SK-N-SH treated with all-trans-retinoic acid at 6 μM for 48 hours (cell line): ENCODE results near the gene INPP4B.

Source experiments
- ATAC-seq: fragments of 200-7000 bp; cut with Tn5 transposase; 3 replicates; pipeline ENCODE4 v1.9.1; 2020; ENCODE audit warnings: mild to moderate bottlenecking, moderate library complexity
- ARNTL ChIP-seq: fragments of 450-650 bp; formaldehyde crosslinking; IDR thresholded peaks from 2 replicates; pipeline ENCODE4 v1.5.0; 2020; ENCODE audit warnings: low read depth, mild to moderate bottlenecking, moderate library complexity, borderline replicate concordance
- CSDC2 ChIP-seq: fragments of 250-450 bp; sonication (Bioruptor Pico); IDR thresholded peaks from 2 replicates; pipeline ENCODE4 v1.5.0; 2020; ENCODE audit warnings: mild to moderate bottlenecking, moderate library complexity
- ESRRG ChIP-seq: fragments of 250-450 bp; sonication (Bioruptor Pico); IDR thresholded peaks from 2 replicates; pipeline ENCODE4 v1.6.1; 2021; ENCODE audit warnings: mild to moderate bottlenecking
- GLIS3 ChIP-seq: fragments of 250-450 bp; sonication (Bioruptor Pico); IDR thresholded peaks from 2 replicates; pipeline ENCODE4 v1.5.0; 2020; ENCODE audit warnings: mild to moderate bottlenecking, moderate library complexity
- ISL1 ChIP-seq: fragments of 250-450 bp; sonication (Bioruptor Pico); IDR thresholded peaks from 2 replicates; pipeline ENCODE4 v2.1.2; 2022; ENCODE audit warnings: mild to moderate bottlenecking, moderate library complexity
- OSR1 ChIP-seq: fragments of 250-450 bp; sonication (Bioruptor Pico); IDR thresholded peaks from 2 replicates; pipeline ENCODE4 v1.8.0; 2022; ENCODE audit warnings: moderate library complexity, mild to moderate bottlenecking, inconsistent platforms
- PPARA ChIP-seq: fragments of 250-450 bp; sonication (Bioruptor Pico); IDR thresholded peaks from 2 replicates; pipeline ENCODE4 v1.5.0; 2020; ENCODE audit warnings: mild to moderate bottlenecking, borderline replicate concordance
- RARB ChIP-seq: fragments of 250-450 bp; sonication (Bioruptor Pico); IDR thresholded peaks from 2 replicates; pipeline ENCODE4 v1.8.0; 2021; ENCODE audit warnings: mild to moderate bottlenecking, moderate library complexity
- SNAI2 ChIP-seq: fragments of 250-450 bp; sonication (Bioruptor Pico); IDR thresholded peaks from 2 replicates; pipeline ENCODE4 v1.5.0; 2020; ENCODE audit warnings: mild to moderate bottlenecking, moderate library complexity
- TCF4 ChIP-seq: fragments of 250-450 bp; sonication (Bioruptor Pico); IDR thresholded peaks from 2 replicates; pipeline ENCODE4 v1.8.0; 2021; ENCODE audit warnings: mild to moderate bottlenecking, moderate library complexity, borderline replicate concordance
- TOX ChIP-seq: fragments of 250-450 bp; sonication (Bioruptor Pico); IDR thresholded peaks from 2 replicates; pipeline ENCODE4 v1.8.0; 2021; ENCODE audit warnings: mild to moderate bottlenecking, moderate library complexity, borderline replicate concordance
- ZFP3 ChIP-seq: fragments of 250-450 bp; sonication (Bioruptor Pico); IDR thresholded peaks from 2 replicates; pipeline ENCODE4 v1.5.0; 2020; ENCODE audit warnings: mild to moderate bottlenecking, moderate library complexity
- ZFP30 ChIP-seq: fragments of 450-650 bp; formaldehyde crosslinking; IDR thresholded peaks from 2 replicates; pipeline ENCODE4 v1.5.0; 2022; ENCODE audit warnings: mild to moderate bottlenecking, moderate library complexity
- ZNF565 ChIP-seq: fragments of 450-650 bp; formaldehyde crosslinking; conservative IDR thresholded peaks from 2 replicates; pipeline ENCODE4 v1.5.0; 2020; ENCODE audit warnings: low read depth, mild to moderate bottlenecking, moderate library complexity
- ZNF70 ChIP-seq: fragments of 450-650 bp; formaldehyde crosslinking; IDR thresholded peaks from 2 replicates; pipeline ENCODE4 v1.5.0; 2020; ENCODE audit warnings: mild to moderate bottlenecking, moderate library complexity
- ZNF8 ChIP-seq: fragments of 450-650 bp; formaldehyde crosslinking; IDR thresholded peaks from 2 replicates; pipeline ENCODE4 v1.5.0; 2020; ENCODE audit warnings: mild to moderate bottlenecking, moderate library complexity
- TF ChIP-seq, protein P1 (sequence below): fragments of 250-450 bp; sonication (Bioruptor Pico); IDR thresholded peaks from 2 replicates; pipeline ENCODE4 v1.8.0; 2020; ENCODE audit warnings: mild to moderate bottlenecking, moderate library complexity, borderline replicate concordance
- TF ChIP-seq, protein P2 (sequence below): fragments of 250-450 bp; sonication (Bioruptor Pico); IDR thresholded peaks from 2 replicates; pipeline ENCODE4 v1.5.0; 2020; ENCODE audit warnings: mild to moderate bottlenecking, moderate library complexity
- TF ChIP-seq, protein P3 (sequence below): fragments of 250-450 bp; sonication (Bioruptor Pico); IDR thresholded peaks from 2 replicates; pipeline ENCODE4 v1.8.0; 2021; ENCODE audit warnings: low read depth, mild to moderate bottlenecking, moderate library complexity, borderline replicate concordance
- TF ChIP-seq, protein P4 (sequence below): fragments of 250-450 bp; sonication (Bioruptor Pico); IDR thresholded peaks from 2 replicates; pipeline ENCODE4 v1.5.1; 2020; ENCODE audit warnings: low read depth, mild to moderate bottlenecking, moderate library complexity
- TF ChIP-seq, protein P5 (sequence below): fragments of 250-450 bp; sonication (Bioruptor Pico); IDR thresholded peaks from 2 replicates; pipeline ENCODE4 v1.5.1; 2021; ENCODE audit warnings: mild to moderate bottlenecking, moderate library complexity

Gene INPP4B

DNA sequence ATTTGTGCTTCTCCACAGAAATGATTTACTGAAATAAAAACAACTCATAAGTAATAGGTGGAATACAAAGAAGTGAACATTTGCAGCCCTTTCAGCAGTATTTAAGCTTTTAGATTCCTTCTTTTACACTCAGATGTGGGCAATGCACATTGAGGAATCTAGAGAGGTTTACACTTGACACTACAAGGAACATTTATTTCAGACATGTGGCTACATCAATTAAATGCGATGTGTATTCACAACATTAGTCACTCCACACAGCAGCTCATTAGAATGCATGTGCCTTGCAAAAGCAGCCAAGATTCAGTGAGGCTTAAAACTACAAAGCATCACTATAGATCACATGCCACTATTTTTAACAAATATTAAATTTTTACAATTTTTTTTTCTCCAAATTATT is 480.7 kb downstream of the INPP4B start (continued):
- TF ChIP-seq, protein P1, sequence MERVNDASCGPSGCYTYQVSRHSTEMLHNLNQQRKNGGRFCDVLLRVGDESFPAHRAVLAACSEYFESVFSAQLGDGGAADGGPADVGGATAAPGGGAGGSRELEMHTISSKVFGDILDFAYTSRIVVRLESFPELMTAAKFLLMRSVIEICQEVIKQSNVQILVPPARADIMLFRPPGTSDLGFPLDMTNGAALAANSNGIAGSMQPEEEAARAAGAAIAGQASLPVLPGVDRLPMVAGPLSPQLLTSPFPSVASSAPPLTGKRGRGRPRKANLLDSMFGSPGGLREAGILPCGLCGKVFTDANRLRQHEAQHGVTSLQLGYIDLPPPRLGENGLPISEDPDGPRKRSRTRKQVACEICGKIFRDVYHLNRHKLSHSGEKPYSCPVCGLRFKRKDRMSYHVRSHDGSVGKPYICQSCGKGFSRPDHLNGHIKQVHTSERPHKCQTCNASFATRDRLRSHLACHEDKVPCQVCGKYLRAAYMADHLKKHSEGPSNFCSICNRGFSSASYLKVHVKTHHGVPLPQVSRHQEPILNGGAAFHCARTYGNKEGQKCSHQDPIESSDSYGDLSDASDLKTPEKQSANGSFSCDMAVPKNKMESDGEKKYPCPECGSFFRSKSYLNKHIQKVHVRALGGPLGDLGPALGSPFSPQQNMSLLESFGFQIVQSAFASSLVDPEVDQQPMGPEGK (CRISPR knock-in tag): no peak
- TF ChIP-seq ARNTL (no peak), CSDC2 (no peak), ZNF565 (CRISPR knock-in tag) (no peak), PPARA (CRISPR knock-in tag) (no peak), ISL1 (CRISPR knock-in tag) (no peak), ESRRG (no peak), ZFP3 (CRISPR knock-in tag) (no peak), TCF4 (no peak)

DNA sequence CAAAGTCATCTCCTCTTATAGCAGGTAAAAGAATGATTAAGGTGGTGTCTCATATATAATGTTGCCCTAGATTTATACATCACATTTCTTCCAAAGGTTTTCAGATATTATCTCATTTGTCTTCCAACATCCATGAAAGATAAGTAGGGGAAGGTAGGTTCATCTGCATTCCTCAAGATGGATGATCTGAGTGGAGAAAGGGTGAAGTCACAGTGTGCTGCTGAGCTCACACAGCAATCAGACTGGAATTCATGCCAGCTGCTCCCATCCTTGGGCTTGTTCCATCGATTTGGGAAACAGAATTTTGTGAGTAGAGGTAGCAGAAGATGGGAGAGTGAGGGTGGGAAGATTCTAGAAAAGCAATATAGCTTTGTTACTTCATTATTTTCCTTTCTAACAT is 482.4 kb downstream of the INPP4B start:
- no peak for ATAC-seq
- TF ChIP-seq, protein P2, sequence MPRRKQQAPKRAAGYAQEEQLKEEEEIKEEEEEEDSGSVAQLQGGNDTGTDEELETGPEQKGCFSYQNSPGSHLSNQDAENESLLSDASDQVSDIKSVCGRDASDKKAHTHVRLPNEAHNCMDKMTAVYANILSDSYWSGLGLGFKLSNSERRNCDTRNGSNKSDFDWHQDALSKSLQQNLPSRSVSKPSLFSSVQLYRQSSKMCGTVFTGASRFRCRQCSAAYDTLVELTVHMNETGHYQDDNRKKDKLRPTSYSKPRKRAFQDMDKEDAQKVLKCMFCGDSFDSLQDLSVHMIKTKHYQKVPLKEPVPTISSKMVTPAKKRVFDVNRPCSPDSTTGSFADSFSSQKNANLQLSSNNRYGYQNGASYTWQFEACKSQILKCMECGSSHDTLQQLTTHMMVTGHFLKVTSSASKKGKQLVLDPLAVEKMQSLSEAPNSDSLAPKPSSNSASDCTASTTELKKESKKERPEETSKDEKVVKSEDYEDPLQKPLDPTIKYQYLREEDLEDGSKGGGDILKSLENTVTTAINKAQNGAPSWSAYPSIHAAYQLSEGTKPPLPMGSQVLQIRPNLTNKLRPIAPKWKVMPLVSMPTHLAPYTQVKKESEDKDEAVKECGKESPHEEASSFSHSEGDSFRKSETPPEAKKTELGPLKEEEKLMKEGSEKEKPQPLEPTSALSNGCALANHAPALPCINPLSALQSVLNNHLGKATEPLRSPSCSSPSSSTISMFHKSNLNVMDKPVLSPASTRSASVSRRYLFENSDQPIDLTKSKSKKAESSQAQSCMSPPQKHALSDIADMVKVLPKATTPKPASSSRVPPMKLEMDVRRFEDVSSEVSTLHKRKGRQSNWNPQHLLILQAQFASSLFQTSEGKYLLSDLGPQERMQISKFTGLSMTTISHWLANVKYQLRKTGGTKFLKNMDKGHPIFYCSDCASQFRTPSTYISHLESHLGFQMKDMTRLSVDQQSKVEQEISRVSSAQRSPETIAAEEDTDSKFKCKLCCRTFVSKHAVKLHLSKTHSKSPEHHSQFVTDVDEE (CRISPR knock-in tag): no peak
- TF ChIP-seq ZNF565 (CRISPR knock-in tag) (no peak), SNAI2 (no peak), ISL1 (CRISPR knock-in tag) (no peak), PPARA (CRISPR knock-in tag) (no peak), ARNTL (no peak), ZNF8 (CRISPR knock-in tag) (no peak), TOX (CRISPR knock-in tag) (no peak), OSR1 (CRISPR knock-in tag) (no peak), TCF4 (no peak)
- TF ChIP-seq, protein P3, sequence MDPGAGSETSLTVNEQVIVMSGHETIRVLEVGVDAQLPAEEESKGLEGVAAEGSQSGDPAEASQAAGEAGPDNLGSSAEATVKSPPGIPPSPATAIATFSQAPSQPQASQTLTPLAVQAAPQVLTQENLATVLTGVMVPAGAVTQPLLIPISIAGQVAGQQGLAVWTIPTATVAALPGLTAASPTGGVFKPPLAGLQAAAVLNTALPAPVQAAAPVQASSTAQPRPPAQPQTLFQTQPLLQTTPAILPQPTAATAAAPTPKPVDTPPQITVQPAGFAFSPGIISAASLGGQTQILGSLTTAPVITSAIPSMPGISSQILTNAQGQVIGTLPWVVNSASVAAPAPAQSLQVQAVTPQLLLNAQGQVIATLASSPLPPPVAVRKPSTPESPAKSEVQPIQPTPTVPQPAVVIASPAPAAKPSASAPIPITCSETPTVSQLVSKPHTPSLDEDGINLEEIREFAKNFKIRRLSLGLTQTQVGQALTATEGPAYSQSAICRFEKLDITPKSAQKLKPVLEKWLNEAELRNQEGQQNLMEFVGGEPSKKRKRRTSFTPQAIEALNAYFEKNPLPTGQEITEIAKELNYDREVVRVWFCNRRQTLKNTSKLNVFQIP: no peak
- TF ChIP-seq, protein P4, sequence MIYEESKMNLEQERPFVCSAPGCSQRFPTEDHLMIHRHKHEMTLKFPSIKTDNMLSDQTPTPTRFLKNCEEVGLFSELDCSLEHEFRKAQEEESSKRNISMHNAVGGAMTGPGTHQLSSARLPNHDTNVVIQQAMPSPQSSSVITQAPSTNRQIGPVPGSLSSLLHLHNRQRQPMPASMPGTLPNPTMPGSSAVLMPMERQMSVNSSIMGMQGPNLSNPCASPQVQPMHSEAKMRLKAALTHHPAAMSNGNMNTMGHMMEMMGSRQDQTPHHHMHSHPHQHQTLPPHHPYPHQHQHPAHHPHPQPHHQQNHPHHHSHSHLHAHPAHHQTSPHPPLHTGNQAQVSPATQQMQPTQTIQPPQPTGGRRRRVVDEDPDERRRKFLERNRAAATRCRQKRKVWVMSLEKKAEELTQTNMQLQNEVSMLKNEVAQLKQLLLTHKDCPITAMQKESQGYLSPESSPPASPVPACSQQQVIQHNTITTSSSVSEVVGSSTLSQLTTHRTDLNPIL (CRISPR knock-in tag): no peak
- TF ChIP-seq, protein P5, sequence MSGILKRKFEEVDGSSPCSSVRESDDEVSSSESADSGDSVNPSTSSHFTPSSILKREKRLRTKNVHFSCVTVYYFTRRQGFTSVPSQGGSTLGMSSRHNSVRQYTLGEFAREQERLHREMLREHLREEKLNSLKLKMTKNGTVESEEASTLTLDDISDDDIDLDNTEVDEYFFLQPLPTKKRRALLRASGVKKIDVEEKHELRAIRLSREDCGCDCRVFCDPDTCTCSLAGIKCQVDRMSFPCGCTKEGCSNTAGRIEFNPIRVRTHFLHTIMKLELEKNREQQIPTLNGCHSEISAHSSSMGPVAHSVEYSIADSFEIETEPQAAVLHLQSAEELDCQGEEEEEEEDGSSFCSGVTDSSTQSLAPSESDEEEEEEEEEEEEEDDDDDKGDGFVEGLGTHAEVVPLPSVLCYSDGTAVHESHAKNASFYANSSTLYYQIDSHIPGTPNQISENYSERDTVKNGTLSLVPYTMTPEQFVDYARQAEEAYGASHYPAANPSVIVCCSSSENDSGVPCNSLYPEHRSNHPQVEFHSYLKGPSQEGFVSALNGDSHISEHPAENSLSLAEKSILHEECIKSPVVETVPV: no peak

DNA sequence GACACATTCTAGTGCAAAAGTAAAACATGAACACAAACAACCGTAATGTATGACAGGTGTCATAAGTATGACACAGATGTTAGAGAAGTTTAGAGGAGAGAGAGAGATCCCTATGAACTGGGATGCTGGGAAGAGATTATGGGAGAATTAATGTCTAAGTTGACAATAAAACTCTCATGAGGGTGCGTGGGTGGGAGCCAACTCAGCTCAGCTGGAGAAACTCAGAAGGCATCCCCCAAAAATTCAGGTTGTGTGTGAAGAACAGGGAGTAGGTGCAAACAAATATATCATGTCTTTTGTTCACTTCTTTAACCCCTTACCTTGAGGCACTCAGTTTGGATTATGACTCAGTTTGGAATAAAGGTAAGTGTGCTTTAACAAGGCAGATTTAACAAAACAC is 484.1 kb downstream of the INPP4B start:
- ATAC-seq: no peak
- no peak for TF ChIP-seq ZNF565 (CRISPR knock-in tag)
- TF ChIP-seq SNAI2: no peak
- no peak for TF ChIP-seq ARNTL
- no peak for TF ChIP-seq ZNF70
- no peak for TF ChIP-seq ISL1 (CRISPR knock-in tag)
- TF ChIP-seq, protein P2 (CRISPR knock-in tag): no peak
- TF ChIP-seq, protein P5: no peak
- no peak for TF ChIP-seq ESRRG
- TF ChIP-seq, protein P4 (CRISPR knock-in tag): no peak
- no peak for TF ChIP-seq GLIS3 (CRISPR knock-in tag)
- no peak for TF ChIP-seq ZFP3 (CRISPR knock-in tag)
- no peak for TF ChIP-seq CSDC2
- no peak for TF ChIP-seq TOX (CRISPR knock-in tag)
- no peak for TF ChIP-seq ZNF8 (CRISPR knock-in tag)
- no peak for TF ChIP-seq ZFP30 (CRISPR knock-in tag)
- TF ChIP-seq OSR1 (CRISPR knock-in tag): no peak
- no peak for TF ChIP-seq RARB
